ENCODE data around the gene ARMH2. TPM values are rescaled to one million over a fixed set of nuclear protein-coding genes. Genes with fewer than 3 reads are reported as not detected.

Gene ARMH2
- total and polyA plus RNA-seq, 4 donors = not detected

GRCh38 chr6:24777227-24777626 is 21.5 kb downstream of the ARMH2 start:
- Histone ChIP-seq H3K36me3 (ENCODE audit: control insufficient read depth in 4 of 4, insufficient read depth in 3 of 4, low read depth in 1 of 4, low read length in 3 of 4) (peaks cover 0 to 4% (median 2%) of the 10 kb centered on the region in 4 donors), H3K4me3 (ENCODE audit: low read depth in 1 of 3, low read length in 3 of 3) (no peak overlapping the region), H3K27ac (ENCODE audit: low read depth in 1 of 2, low read length in 2 of 2) (no peak overlapping the region), H3K27me3 (ENCODE audit: control insufficient read depth in 4 of 4, insufficient read depth in 4 of 4, low read length in 3 of 4) (no peaks in the 10 kb centered on the region), H3K4me1 (ENCODE audit: control insufficient read depth in 4 of 4, insufficient read depth in 4 of 4, low read length in 3 of 4) (peaks cover 5 to 30% (median 16%) of the 10 kb centered on the region in 4 donors), H3K9me3 (ENCODE audit: control insufficient read depth in 4 of 4, low read length in 3 of 4) (no peaks in the 10 kb centered on the region), H3K9ac (ENCODE audit: low read depth in 1 of 2, low read length in 2 of 2) (no peak overlapping the region)
- DNase-seq (ENCODE audit: low spot score) = no peak
- TF ChIP-seq ZBTB33 (IDR thresholded peaks at IDR 0.05) = no peak
- TF ChIP-seq JUND (IDR thresholded peaks at IDR 0.05) = no peak
- TF ChIP-seq RXRA (IDR thresholded peaks at IDR 0.05) = no peak
- TF ChIP-seq FOXA2 (IDR thresholded peaks at IDR 0.05) = no peak
- no peak for TF ChIP-seq SP1 (IDR thresholded peaks at IDR 0.05)
- no peak for TF ChIP-seq NR2F2 (IDR thresholded peaks at IDR 0.05)
- TF ChIP-seq HNF4A (conservative IDR thresholded peaks at IDR 0.05) = no peak
- no peak for TF ChIP-seq FOXA1 (IDR thresholded peaks at IDR 0.05)
- no peak for TF ChIP-seq RAD21 (IDR thresholded peaks at IDR 0.05)
- TF ChIP-seq EGR1 (IDR thresholded peaks at IDR 0.05; ENCODE audit: low read depth in 2 of 2) = no peak
- no peak for TF ChIP-seq HNF4G (IDR thresholded peaks at IDR 0.05)
- no peak for TF ChIP-seq GABPA (IDR thresholded peaks at IDR 0.05 in 1 of 2, conservative IDR thresholded peaks at IDR 0.05 in 1 of 2)
- no peak for TF ChIP-seq YY1 (IDR thresholded peaks at IDR 0.05)
- TF ChIP-seq ATF3 (IDR thresholded peaks at IDR 0.05) = no peak
- TF ChIP-seq, protein P1, sequence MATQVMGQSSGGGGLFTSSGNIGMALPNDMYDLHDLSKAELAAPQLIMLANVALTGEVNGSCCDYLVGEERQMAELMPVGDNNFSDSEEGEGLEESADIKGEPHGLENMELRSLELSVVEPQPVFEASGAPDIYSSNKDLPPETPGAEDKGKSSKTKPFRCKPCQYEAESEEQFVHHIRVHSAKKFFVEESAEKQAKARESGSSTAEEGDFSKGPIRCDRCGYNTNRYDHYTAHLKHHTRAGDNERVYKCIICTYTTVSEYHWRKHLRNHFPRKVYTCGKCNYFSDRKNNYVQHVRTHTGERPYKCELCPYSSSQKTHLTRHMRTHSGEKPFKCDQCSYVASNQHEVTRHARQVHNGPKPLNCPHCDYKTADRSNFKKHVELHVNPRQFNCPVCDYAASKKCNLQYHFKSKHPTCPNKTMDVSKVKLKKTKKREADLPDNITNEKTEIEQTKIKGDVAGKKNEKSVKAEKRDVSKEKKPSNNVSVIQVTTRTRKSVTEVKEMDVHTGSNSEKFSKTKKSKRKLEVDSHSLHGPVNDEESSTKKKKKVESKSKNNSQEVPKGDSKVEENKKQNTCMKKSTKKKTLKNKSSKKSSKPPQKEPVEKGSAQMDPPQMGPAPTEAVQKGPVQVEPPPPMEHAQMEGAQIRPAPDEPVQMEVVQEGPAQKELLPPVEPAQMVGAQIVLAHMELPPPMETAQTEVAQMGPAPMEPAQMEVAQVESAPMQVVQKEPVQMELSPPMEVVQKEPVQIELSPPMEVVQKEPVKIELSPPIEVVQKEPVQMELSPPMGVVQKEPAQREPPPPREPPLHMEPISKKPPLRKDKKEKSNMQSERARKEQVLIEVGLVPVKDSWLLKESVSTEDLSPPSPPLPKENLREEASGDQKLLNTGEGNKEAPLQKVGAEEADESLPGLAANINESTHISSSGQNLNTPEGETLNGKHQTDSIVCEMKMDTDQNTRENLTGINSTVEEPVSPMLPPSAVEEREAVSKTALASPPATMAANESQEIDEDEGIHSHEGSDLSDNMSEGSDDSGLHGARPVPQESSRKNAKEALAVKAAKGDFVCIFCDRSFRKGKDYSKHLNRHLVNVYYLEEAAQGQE (IDR thresholded peaks at IDR 0.05) = no peak
- no peak for TF ChIP-seq TAF1 (conservative IDR thresholded peaks at IDR 0.05)
- no peak for TF ChIP-seq CTCF (IDR thresholded peaks at IDR 0.05; ENCODE audit: low read depth, low read length, missing input control)
- TF ChIP-seq, protein P2, sequence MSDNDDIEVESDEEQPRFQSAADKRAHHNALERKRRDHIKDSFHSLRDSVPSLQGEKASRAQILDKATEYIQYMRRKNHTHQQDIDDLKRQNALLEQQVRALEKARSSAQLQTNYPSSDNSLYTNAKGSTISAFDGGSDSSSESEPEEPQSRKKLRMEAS (IDR thresholded peaks at IDR 0.05) = no peak
- 67% methylated on average over 1 of the region's 1 CpG for WGBS
